HCEC 1CT (cell line): ENCODE results near the gene C17orf67.

Source experiments
- DNase-seq: peaks from one replicate; pipeline ENCODE4 v3.0.0-alpha.2; 2017

Gene C17orf67, protein sequence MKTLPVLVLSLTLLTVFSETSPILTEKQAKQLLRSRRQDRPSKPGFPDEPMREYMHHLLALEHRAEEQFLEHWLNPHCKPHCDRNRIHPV

DNA sequence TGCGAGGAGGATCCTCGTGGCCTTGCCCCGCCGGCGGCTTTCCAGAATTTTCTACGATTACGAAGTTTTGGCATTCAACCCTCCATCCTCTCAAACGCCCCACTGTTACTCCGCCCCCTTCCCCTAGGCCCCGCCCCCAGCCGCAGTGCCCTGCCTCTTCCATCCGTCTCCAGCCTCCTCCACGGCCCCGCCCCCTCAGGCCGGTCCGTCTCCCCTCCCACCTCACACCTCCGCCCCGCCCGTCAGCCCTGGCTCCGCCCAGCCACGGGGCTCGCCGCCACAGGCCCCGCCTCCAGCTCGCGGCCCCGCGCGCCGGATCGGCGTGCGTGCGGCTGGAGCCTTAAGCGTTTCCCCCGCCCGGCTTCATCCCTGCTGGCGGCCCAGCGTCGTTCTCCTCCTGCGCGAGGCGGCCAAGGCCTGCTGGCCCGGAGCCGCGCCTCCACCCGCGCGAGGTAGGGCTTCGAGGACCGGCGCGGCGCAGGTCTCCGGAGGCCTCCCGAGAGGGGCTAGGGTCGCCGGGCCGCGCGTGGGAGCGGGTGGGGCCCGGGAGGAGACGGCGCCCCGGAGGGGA, at the start of gene C17orf67, which contains the start of gene DGKE:
C17orf67 (minus strand) TSS at position 112 of the 571 bp plus-strand sequence. CDS start 18,110 bp downstream, outside the sequence.
DGKE (plus strand) TSS at position 343 of the 571 bp plus-strand sequence. CDS start 645 bp downstream, outside the sequence.
- DNase-seq, result peak; percentile 94

DNA sequence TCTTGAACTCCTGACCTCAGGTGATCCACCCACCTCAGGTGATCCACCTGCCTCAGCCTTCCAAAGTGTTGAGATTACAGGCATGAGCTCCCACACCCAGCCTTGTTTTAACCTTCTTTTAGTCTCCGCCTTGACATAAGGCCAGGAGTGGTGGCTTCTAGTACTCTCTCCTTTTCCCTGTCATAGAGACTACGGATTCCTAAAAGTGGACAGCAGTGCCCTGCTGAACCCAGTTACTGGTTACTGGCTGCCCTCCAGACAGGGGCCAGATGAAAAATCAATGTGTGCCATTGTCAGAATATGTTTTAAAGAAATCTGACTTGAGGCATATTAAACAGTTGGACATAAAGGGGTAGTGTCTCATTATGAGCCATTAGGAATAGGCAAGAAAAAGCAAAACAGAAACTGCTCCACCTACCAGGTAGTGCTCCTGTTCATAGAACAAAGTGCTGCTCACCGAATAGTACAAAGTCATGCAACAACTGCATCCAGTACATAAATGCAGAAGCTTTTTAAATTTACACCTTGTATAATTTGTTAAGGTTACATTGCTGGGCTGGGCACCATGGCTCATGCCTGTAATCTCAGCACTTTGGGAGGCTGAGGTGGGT, 48.1 kb upstream of the C17orf67 start:
- no peak for DNase-seq

- no peak for DNase-seq
These were observed 46.9 kb upstream of the C17orf67 start for GRCh38 chr17:56880571-56880970.

DNA sequence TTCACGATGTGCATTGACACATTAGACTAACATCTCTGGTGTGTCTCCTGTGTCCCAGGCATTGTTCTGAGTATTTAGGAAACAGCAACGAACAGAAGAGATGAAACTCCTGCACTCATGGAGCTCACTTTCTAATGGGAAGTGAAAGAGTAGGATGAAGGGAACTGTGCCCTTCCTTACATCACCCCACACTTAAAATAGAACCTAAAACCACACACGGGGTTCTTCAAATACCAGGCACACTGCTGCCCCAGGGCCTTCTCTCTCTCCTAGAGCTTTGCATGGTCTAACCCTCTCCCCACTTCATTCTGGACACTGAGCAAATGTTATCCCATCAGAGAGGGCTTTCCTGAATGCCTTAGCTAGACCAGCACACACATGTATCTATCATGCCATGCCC, 46.4 kb upstream of the C17orf67 start:
- no peak for DNase-seq

DNA sequence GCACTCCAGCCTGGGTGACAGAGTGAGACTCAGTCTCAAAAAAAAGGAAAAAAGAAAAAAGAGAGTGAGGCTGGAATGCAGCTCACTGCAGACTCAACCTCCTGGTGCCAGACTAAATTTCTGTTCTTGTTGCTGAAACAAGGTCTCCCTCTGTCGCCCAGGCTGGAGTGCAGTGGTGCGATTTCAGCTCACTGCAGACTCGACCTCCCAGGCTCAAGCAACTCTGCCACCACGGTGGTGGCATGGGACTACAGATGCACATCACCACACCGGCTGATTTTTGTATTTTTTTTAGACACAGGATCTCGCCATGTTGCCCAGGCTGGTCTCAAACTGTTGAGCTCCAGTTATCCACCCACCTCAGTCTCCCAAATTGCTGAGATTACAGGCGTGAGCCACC, 45.6 kb upstream of the C17orf67 start:
- DNase-seq, result no peak

GRCh38 chr17:56876766-56877179, 43.1 kb upstream of the C17orf67 start:
- DNase-seq, result no peak

GRCh38 chr17:56870081-56870651, 36.4 kb upstream of the C17orf67 start:
- no peak for DNase-seq

GRCh38 chr17:56868716-56869115, 35.0 kb upstream of the C17orf67 start:
- no peak for DNase-seq

- DNase-seq, result peak; percentile 30
These were observed 34.2 kb upstream of the C17orf67 start for GRCh38 chr17:56867948-56868376.

- DNase-seq, result no peak
These were observed 32.8 kb upstream of the C17orf67 start for GRCh38 chr17:56866496-56866895.

DNA sequence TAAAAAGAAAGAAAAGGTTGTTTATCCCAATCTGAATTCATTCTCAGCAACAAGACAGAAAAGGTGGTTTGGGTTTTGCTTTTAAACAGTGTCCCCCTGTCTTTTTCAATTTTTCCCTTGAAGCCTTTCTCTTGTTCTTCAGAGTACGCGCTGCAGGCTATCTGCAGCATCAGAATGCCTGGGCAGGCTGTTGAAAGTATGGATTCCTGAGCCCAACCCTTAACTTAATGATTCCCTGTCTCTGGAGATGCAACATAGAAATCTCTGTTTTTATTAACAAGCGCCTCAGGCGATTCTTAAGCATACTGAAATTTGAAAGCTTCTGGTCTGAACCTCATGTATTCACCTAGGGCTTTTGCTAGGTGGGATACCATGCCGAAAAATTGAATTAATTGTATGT, 32.4 kb upstream of the C17orf67 start:
- DNase-seq, result no peak

DNA sequence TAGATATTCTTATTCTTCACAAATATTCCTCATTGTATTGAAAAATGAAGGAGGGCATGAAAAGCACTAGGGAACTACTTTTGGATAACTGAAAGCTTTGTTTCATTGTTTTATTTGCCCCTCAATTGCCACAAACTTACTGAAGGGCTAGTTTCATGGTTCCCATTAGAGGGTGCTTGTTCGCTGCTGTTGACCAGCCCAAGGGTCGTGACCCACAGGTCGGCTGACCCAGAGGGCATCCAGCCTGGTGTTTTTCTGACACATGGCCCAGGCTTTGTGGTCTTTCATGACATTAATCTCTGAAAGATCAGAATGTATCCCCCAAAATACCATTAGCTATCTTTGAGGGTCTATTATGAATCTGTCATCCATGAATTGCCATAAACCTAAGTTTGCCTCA, 30.3 kb upstream of the C17orf67 start:
- no peak for DNase-seq

DNA sequence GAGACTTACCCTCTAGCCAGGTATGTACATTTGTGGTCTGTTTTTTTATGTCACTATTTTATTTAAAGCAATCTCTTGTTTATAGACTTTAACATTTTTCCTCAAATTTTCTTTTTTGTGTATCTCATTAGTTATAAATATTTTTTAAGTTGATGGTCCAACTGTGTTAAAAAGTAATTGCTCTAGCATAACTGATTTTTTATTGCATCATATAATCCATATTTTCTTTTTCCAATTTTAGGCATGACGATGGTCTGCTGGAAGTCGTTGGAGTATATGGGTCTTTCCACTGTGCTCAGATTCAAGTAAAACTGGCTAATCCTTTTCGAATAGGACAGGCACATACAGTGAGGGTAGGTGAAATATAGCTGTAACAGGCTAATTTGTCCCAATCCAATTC, 28.2 kb upstream of the C17orf67 start:
- no peak for DNase-seq

DNA sequence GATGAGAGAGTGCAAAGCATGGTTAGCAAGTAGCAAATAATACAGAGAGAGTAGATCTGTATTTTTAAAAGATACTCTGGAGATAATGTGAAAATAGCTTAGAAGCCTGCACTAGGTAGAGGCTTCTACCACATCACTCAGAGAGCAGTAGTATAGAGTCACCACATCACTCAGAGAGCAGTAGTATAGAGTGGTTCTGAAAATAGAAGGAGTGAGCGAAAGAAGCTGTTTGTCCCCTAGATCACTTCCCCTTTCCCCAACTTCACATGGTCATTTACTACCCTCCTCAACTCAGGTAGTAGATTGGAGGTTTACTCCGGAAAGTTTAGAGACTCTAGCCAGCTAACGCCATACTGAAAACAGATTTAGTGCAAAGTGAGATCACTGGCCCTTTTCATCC, 17.3 kb upstream of the C17orf67 start:
- DNase-seq, result no peak

DNA sequence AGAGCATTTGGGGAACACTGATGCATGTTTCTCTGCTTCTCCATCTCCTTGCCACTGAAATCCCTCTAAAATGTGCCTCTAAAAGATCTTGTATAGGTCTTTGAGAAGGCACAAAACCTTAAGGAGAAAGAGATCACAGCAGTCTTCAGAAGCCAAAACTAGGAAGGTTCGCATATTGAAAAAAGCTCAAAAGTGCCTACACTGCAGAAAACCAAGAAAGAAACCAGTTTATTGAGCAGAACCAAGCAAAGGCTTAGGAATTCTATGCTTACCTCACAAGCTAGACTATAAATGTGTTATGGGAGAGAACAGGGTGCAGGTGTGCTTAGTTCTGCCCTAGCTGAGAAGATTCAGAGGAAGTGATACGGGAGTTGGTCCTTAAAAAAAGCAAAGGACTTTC, 16.9 kb upstream of the C17orf67 start:
- DNase-seq, result no peak

DNA sequence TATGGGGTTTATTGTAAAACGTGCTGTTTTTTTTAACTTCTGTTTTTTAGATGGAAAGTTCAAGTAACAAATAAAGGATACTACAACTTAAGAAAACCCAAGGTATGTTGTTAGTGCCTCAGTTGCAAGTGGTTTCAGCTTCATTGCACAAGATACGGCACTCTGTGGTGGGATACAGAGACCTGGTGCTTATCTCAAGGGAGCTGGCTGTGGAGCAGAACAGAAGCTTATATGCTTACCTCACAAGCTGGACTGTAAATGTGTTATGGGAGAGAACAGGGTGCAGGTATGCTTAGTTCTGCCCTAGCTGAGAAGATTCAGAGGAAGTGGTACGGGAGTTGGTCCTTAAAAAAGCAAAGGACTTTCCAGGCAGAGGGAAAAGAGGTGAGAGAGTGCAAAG, 15.4 kb upstream of the C17orf67 start:
- DNase-seq, result no peak

DNA sequence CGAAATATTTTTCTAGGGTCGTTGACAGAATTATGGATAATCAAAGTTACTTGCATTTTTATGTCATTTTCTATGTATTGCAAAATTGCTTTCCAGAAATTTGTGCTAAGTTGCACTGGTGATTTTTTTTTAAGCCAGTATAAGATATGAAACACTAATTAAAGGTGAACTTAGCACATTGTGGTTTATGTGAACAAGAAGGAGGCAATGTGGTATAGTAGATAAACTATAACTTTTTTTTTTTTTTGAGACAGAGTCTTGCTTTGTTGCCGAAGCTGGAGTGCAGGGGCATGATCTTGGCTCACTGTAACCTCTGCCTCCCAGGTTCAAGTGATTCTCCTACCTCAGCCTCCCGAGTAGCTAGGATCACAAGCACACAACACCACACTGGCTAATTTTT, 13.4 kb upstream of the C17orf67 start:
- DNase-seq, result no peak

DNA sequence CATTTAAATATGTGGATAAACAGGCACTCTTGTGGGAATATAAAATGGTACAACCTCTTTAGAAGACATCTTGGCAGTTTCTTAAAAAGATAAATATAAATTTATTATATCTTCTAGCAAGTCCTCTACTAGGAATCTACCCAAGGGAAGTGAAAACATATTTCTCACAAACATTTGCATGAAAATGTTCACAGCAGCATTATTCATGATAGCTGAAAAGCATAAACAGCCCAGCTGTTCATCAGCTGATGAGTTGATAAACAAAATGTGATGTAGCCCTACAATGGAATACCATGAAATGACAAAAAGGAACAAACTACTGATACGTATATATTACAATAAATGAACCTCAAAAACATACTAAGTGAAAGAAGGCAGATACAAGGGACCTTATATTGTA, 12.2 kb upstream of the C17orf67 start:
- no peak for DNase-seq

- DNase-seq, result no peak
These were observed 8.9 kb upstream of the C17orf67 start for GRCh38 chr17:56842577-56842976.

- no peak for DNase-seq
These were observed 5.0 kb upstream of the C17orf67 start for GRCh38 chr17:56838687-56839086.

- no peak for DNase-seq
These were observed 1.5 kb upstream of the C17orf67 start for GRCh38 chr17:56835264-56835585.

DNA sequence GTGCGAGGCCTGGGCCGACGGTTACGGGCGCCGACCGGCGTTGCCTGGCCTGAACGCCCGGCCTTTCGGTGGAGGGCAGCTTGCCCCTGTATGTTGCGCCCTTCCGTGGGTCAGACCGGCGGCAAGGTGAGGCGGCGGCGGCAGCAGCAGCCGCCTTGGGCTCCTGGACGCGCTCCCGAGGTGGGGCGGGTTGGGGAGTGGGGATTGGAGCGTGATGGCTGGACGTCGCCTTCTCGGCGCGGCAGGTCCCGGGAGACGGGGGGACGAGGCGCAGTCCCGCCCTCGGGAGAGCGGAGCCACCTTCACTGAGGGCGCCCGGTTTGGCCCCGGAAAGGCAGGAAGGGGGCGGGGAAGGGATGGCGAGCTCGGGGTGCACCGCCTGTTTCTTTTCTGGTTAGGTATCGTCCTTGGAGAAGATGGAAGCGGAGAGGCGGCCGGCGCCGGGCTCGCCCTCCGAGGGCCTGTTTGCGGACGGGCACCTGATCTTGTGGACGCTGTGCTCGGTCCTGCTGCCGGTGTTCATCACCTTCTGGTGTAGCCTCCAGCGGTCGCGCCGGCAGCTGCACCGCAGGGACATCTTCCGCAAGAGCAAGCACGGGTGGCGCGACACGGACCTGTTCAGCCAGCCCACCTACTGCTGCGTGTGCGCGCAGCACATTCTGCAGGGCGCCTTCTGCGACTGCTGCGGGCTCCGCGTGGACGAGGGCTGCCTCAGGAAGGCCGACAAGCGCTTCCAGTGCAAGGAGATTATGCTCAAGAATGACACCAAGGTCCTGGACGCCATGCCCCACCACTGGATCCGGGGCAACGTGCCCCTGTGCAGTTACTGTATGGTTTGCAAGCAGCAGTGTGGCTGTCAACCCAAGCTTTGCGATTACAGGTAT, 902 bp upstream of the C17orf67 start:
- no peak for DNase-seq

DNA sequence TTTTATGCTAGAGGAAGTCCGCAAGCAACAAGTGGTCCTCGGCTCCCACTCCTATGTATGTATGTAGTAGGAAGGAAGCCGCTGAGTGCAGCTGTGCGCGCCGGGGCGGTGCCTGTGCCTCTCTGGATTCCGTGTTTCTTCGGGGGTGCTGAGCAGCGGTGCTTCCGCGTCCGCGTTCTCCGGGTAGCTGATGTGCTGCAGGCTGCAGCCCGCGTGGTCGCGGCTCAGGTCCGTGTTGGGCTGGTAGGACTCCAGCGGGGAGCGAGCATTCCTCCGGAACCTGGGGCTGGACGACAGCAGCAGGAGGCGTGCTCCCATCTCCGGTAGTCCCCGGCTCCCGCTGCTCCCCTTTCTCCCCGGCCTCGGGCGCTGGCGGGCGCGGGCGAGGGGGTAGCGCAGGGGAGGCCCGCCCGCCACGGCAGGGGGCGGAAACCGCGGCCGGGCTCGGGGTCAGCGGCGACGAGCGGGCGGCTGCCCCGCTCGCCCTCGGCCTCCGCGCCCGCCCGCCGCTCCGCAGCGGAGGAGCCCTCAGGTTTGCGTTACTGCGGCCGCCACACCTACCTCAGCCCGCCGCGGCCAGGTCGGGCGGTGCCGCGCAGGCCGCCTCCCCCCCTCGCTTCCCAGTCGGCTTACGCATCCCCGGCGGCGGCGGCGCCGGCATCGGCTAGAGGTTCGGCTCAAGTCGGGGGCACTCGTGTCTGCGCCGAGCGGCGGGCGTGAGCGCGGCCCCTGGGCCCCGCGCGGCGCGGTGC, 487 bp downstream of the C17orf67 start:
- DNase-seq, result peak; percentile 80
